HepG2 (cell line): ENCODE results near the gene RMRP. TPM values are rescaled to one million over a fixed set of nuclear protein-coding genes. Genes with fewer than 3 reads are reported as not detected.

Source experiments
- AKNA ChIP-seq: sonication (generic); formaldehyde crosslinking; IDR thresholded peaks from 2 replicates; pipeline ENCODE4 v1.4.0; 2020; ENCODE audit warnings: missing genetic modification reagents, borderline replicate concordance
- ARID2 ChIP-seq: sonication (generic); formaldehyde crosslinking; IDR thresholded peaks from 2 replicates; pipeline ENCODE4 v1.8.1; 2022; ENCODE audit warnings: mild to moderate bottlenecking, missing genetic modification reagents, borderline replicate concordance
- DMAP1 ChIP-seq: IDR thresholded peaks from 2 replicates; pipeline ENCODE4 v1.6.1; 2016
- GTF2F1 ChIP-seq: fragments of 150-350 bp; IDR thresholded peaks from 2 replicates; pipeline ENCODE4 v1.6.1; 2014; ENCODE audit warnings: low read length
- HMG20A ChIP-seq: IDR thresholded peaks from 2 replicates; pipeline ENCODE4 v1.6.1; 2016; ENCODE audit warnings: borderline replicate concordance
- JDP2 ChIP-seq: sonication (generic); formaldehyde crosslinking; IDR thresholded peaks from 2 replicates; pipeline ENCODE4 v1.8.1; 2022; ENCODE audit warnings: missing genetic modification reagents, borderline replicate concordance
- KDM6A ChIP-seq: IDR thresholded peaks from 2 replicates; pipeline ENCODE4 v1.6.1; 2016; ENCODE audit warnings: low read depth
- MED13 ChIP-seq: sonication (generic); formaldehyde crosslinking; IDR thresholded peaks from 2 replicates; pipeline ENCODE4 v1.5.0; 2020; ENCODE audit warnings: missing genetic modification reagents
- RARG ChIP-seq: sonication (generic); formaldehyde crosslinking; IDR thresholded peaks from 2 replicates; pipeline ENCODE4 v1.4.0; 2020; ENCODE audit warnings: low read depth, mild to moderate bottlenecking, missing genetic modification reagents
- ZBTB26 ChIP-seq: IDR thresholded peaks from 2 replicates; pipeline ENCODE4 v1.6.1; 2016; ENCODE audit warnings: missing compliant biosample characterization, missing genetic modification reagents, borderline replicate concordance
- ZBTB3 ChIP-seq: sonication (generic); formaldehyde crosslinking; IDR thresholded peaks from 2 replicates; pipeline ENCODE4 v1.4.0; 2020; ENCODE audit warnings: low read depth, mild to moderate bottlenecking, moderate library complexity, missing genetic modification reagents, borderline replicate concordance
- ZBTB34 ChIP-seq: sonication (generic); formaldehyde crosslinking; IDR thresholded peaks from 2 replicates; pipeline ENCODE4 v1.8.0; 2022; ENCODE audit warnings: mild to moderate bottlenecking, missing genetic modification reagents
- ZFP37 ChIP-seq: sonication (generic); formaldehyde crosslinking; IDR thresholded peaks from 2 replicates; pipeline ENCODE4 v1.4.0; 2020; ENCODE audit warnings: missing genetic modification reagents, borderline replicate concordance
- ZKSCAN8 ChIP-seq: IDR thresholded peaks from 2 replicates; pipeline ENCODE4 v1.6.1; 2016; ENCODE audit warnings: borderline replicate concordance, missing genetic modification reagents, missing compliant biosample characterization
- ZNF253 ChIP-seq: sonication (generic); formaldehyde crosslinking; IDR thresholded peaks from 2 replicates; pipeline ENCODE4 v1.8.0; 2022; ENCODE audit warnings: mild to moderate bottlenecking, missing genetic modification reagents, borderline replicate concordance
- ZNF552 ChIP-seq: sonication (generic); formaldehyde crosslinking; IDR thresholded peaks from 2 replicates; pipeline ENCODE4 v1.9.0; 2022; ENCODE audit warnings: missing genetic modification reagents, mild to moderate bottlenecking, borderline replicate concordance
- ZNF576 ChIP-seq: sonication (generic); formaldehyde crosslinking; IDR thresholded peaks from 2 replicates; pipeline ENCODE4 v1.4.0; 2020; ENCODE audit warnings: mild to moderate bottlenecking, missing genetic modification reagents
- ZNF652 ChIP-seq: IDR thresholded peaks from 2 replicates; pipeline ENCODE4 v1.6.1; 2016; ENCODE audit warnings: low read depth, borderline replicate concordance
- ZNF704 ChIP-seq: sonication (generic); formaldehyde crosslinking; IDR thresholded peaks from 2 replicates; pipeline ENCODE4 v1.8.1; 2023; ENCODE audit warnings: mild to moderate bottlenecking, inconsistent platforms, moderate library complexity, missing genetic modification reagents, borderline replicate concordance
- ZNF713 ChIP-seq: sonication (generic); formaldehyde crosslinking; IDR thresholded peaks from 2 replicates; pipeline ENCODE4 v1.4.0; 2020; ENCODE audit warnings: mild to moderate bottlenecking, missing genetic modification reagents
- polyA plus RNA-seq, 8 experiments: library from polyadenylated mRNA; depleted of rRNA in 3 of 8; stranded (reverse) in 7 of 8; unstranded in 1 of 8; fragments of >200 nt; fragmentation: Illumina TruSeq in 4 of 8; extraction: Trizol in 4 of 8; gene quantifications; 2 replicates each; pipeline versions ENCODE4 v1.2.1 to v1.2.3, GENCODE V29; 2011 to 2016; ENCODE audit warnings: low read depth in 4 of 8, missing spikeins in 1 of 8, mixed read lengths in 1 of 8; ENCODE audit not compliant: insufficient read depth in 1 of 8
- total RNA-seq, 5 experiments: library from RNA; depleted of rRNA; stranded (reverse); fragments of >200 nt; fragmentation: Illumina TruSeq; extraction: Trizol; gene quantifications; 2 replicates each; pipeline ENCODE4 v1.2.3, GENCODE V29; 2016; ENCODE audit warnings: low read depth in 1 of 5

The RMRP gene
- total and polyA plus RNA-seq, 2 of the 13 experiments (the other 11 are each of a cell fraction or from before 2014, with no cell fraction given), result 51.4 to 4,025 TPM

GRCh38 chr9:35669331-35670145, 11.7 kb upstream of the RMRP start (continued):
- TF ChIP-seq DMAP1 (peak; percentile 35; the same call in 1 of the 2 replicates), ZBTB26 (no peak), JDP2 (CRISPR knock-in tag) (no peak), ZNF552 (CRISPR knock-in tag) (no peak), ZNF253 (no peak), AKNA (no peak), ZKSCAN8 (peak; percentile 88), ZBTB3 (no peak), ZNF576 (CRISPR knock-in tag) (no peak), ZFP37 (CRISPR knock-in tag) (no peak), ZNF713 (CRISPR knock-in tag) (no peak), ARID2 (CRISPR knock-in tag) (no peak), ZNF652 (CRISPR knock-in tag) (no peak), ZBTB34 (no peak), MED13 (no peak), KDM6A (CRISPR knock-in tag) (peak; percentile 71), RARG (CRISPR knock-in tag) (no peak), HMG20A (CRISPR knock-in tag) (peak; percentile 64; the same call in 1 of the 2 replicates), ZNF704 (CRISPR knock-in tag) (no peak), GTF2F1 (no peak)
